CD4-positive, CD25-positive, alpha-beta regulatory T cell (primary cell): ENCODE measurements around the gene ATP2C2. TPM values are rescaled to one million over a fixed set of nuclear protein-coding genes. Genes with fewer than 3 reads are reported as not detected.

Experiments
- ATAC-seq, 2 donors: fragments of 150-1000 bp; cut with Tn5 transposase; one replicate each; pipeline ENCODE4 v1.10.0; 2021; ENCODE audit warnings: low read depth in 2 of 2, moderate number of reproducible peaks in 2 of 2, moderate library complexity in 1 of 2
- DNase-seq, 3 donors: peaks; one replicate each; pipeline versions ENCODE4 v3.0.0 to v3.0.0-alpha.2; 2012 to 2022; ENCODE audit warnings: mixed read lengths in 1 of 3
- H3K27ac ChIP-seq: one replicate; pipeline ENCODE4 v1.7.0; 2013; ENCODE audit warnings: mild to moderate bottlenecking, low read length; ENCODE audit not compliant: insufficient read depth, poor library complexity, severe bottlenecking
- H3K27me3 ChIP-seq: one replicate; pipeline ENCODE4 v1.7.0; 2013; ENCODE audit warnings: low read length; ENCODE audit not compliant: control insufficient read depth, insufficient read depth
- H3K36me3 ChIP-seq: one replicate; pipeline ENCODE4 v1.7.0; 2013; ENCODE audit warnings: mild to moderate bottlenecking, low read length, moderate library complexity; ENCODE audit not compliant: control insufficient read depth, insufficient read depth
- H3K4me1 ChIP-seq: 2 replicates; pipeline ENCODE4 v1.7.0; 2013; ENCODE audit warnings: mild to moderate bottlenecking, low read length; ENCODE audit not compliant: insufficient read depth, control insufficient read depth, poor library complexity, severe bottlenecking
- H3K4me3 ChIP-seq: one replicate; pipeline ENCODE4 v1.7.0; 2013; ENCODE audit warnings: low read depth, mild to moderate bottlenecking, low read length, moderate library complexity
- H3K9me3 ChIP-seq, 2 experiments: 1 replicate in 1 of 2; 2 replicates in 1 of 2; pipeline ENCODE4 v1.7.0; 2013; ENCODE audit warnings: low read length in 2 of 2, mild to moderate bottlenecking in 1 of 2, moderate library complexity in 1 of 2; ENCODE audit not compliant: control insufficient read depth in 2 of 2
- H3K27ac Mint-ChIP-seq, 3 donors: one replicate each; pipeline ENCODE4 v1.8.0; 2020 to 2022; ENCODE audit warnings: mild to moderate bottlenecking in 3 of 3, mixed read lengths in 3 of 3, moderate library complexity in 2 of 3
- H3K27me3 Mint-ChIP-seq: one replicate; pipeline ENCODE4 v1.8.0; 2022; ENCODE audit warnings: mild to moderate bottlenecking, mixed read lengths
- H3K36me3 Mint-ChIP-seq: one replicate; pipeline ENCODE4 v1.8.0; 2020; ENCODE audit warnings: mixed read lengths
- H3K4me1 Mint-ChIP-seq, 4 donors: one replicate each; pipeline ENCODE4 v1.8.0; 2020 to 2022; ENCODE audit warnings: mixed read lengths in 4 of 4, mild to moderate bottlenecking in 1 of 4
- H3K4me3 Mint-ChIP-seq, 4 donors: one replicate each; pipeline ENCODE4 v1.8.0; 2020 to 2022; ENCODE audit warnings: mild to moderate bottlenecking in 4 of 4, mixed read lengths in 4 of 4, moderate library complexity in 3 of 4
- H3K9me3 Mint-ChIP-seq, 7 donors: one replicate each; pipeline ENCODE4 v1.8.0; 2020 to 2022; ENCODE audit warnings: mixed read lengths in 7 of 7, mild to moderate bottlenecking in 3 of 7, moderate library complexity in 2 of 7
- polyA plus RNA-seq, 4 donors: library from polyadenylated mRNA; unstranded; fragments of 300-500 nt; fragmentation: Illumina TruSeq; gene quantifications; one replicate each; pipeline ENCODE4 v1.2.3, GENCODE V29; 2021
- total RNA-seq: library from RNA; stranded (reverse); gene quantifications from one replicate; pipeline ENCODE4 v1.2.3, GENCODE V29; 2022

Gene ATP2C2
- total and polyA plus RNA-seq, 5 donors from 2014 or later = 0.10 TPM; not detected in 4

DNA sequence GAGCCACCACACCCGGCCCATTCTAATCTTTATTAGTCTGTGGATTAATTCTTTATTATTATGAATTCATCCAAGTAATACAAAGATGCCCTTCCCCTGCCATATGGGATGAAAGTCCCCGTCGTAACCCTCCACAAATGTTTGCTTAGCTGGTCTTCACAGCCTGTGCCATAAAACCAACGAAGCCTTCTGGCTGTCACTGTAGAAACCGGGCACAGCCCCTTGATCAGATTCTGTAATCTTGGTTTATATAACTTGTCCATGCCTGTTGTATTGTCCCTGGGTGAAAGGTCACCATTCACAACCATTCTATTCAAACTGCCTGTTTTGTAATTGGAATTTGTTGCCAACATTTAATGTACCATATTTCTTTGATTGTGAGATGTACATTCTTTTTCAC, 66.5 kb downstream of the ATP2C2 start:
- no peaks in the 10 kb centered on the region for H3K4me1 ChIP-seq

DNA sequence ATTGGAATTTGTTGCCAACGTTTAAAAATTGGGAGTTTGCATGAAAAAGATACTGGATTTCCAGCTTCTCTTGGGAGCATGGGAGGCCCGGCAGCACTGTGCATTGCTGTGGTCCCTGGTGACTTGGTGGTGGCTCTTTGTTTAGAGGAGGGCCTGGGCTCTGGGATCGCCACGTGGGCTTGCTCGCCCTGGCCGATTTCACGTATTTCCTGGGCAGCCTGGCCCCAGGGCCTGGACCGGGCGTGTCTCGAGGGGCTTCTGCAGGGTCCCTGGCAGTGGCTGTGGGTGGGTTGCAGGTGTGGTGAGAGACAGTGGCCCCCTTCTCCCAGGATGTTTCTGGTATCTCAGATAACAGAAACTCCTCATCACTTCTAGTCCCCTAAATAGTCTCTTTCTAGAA, 67.9 kb downstream of the ATP2C2 start:
- H3K9me3 Mint-ChIP-seq = no peaks in the 10 kb centered on the region
- H3K4me3 ChIP-seq = no peak overlapping the region

More for the DNA sequence above, 66.5 kb downstream of the ATP2C2 start:
- peaks cover 26% of the 10 kb centered on the region for H3K27me3 Mint-ChIP-seq
- Histone ChIP-seq H3K4me3 (no peak overlapping the region), H3K27ac (no peak overlapping the region), H3K27me3 (no peaks in the 10 kb centered on the region), H3K9me3 (no peaks in the 10 kb centered on the region), H3K36me3 (no peaks in the 10 kb centered on the region)
- no peak for ATAC-seq
- H3K9me3 Mint-ChIP-seq = no peaks in the 10 kb centered on the region
- DNase-seq = no peak
- no peaks in the 10 kb centered on the region for H3K36me3 Mint-ChIP-seq
- no peaks in the 10 kb centered on the region for H3K4me1 Mint-ChIP-seq
- H3K4me3 Mint-ChIP-seq = no peak overlapping the region
- H3K27ac Mint-ChIP-seq = peak overlapping the region in 1 of 3 donors; percentile 50

DNA sequence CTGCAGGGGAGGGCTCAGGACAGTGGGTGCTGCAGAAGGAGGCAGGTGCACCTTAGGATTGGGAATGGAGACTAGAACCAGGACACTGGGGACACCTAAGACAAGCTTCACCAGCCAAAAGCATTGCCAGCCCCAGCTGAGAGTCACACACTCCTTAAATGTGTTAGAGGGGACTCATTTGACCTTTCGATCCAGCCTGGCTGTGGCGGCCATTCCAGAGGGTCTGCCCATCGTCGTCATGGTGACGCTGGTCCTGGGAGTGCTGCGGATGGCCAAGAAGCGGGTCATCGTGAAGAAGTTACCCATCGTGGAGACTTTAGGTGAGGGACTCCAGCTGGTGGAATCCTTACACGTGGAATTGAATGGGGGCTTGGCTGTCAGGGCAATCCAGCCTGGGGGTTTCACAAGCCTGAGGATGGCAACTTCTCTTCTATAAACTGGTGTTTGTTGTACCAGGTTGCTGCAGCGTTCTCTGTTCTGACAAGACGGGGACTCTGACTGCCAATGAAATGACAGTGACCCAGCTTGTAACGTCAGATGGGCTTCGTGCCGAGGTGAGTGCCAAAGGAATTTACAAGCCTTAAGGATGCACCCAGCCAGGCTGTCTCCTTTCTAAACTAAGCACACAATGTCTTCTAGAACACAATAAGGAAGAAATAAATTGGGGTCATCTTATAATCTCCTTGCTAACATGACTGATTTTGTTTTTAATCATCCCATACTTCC, 70.8 kb downstream of the ATP2C2 start:
- no peak for ATAC-seq
- Mint-ChIP-seq H3K27ac (no peak overlapping the region), H3K36me3 (no peaks in the 10 kb centered on the region), H3K27me3 (peaks cover 13% of the 10 kb centered on the region), H3K4me3 (no peak overlapping the region), H3K4me1 (no peaks in the 10 kb centered on the region), H3K9me3 (no peaks in the 10 kb centered on the region)
- H3K9me3 ChIP-seq = no peaks in the 10 kb centered on the region
- no peaks in the 10 kb centered on the region for H3K36me3 ChIP-seq
- no peaks in the 10 kb centered on the region for H3K4me1 ChIP-seq
- no peaks in the 10 kb centered on the region for H3K27me3 ChIP-seq
- no peak for DNase-seq
- no peak overlapping the region for H3K27ac ChIP-seq
- H3K4me3 ChIP-seq = no peak overlapping the region

More for the DNA sequence above, 67.9 kb downstream of the ATP2C2 start:
- no peaks in the 10 kb centered on the region for H3K36me3 ChIP-seq
- no peak overlapping the region for H3K27ac Mint-ChIP-seq
- H3K4me3 Mint-ChIP-seq = no peak overlapping the region
- no peaks in the 10 kb centered on the region for H3K4me1 Mint-ChIP-seq
- ATAC-seq = no peak
- no peaks in the 10 kb centered on the region for H3K36me3 Mint-ChIP-seq
- H3K27me3 ChIP-seq = no peaks in the 10 kb centered on the region
- no peaks in the 10 kb centered on the region for H3K4me1 ChIP-seq
- H3K9me3 ChIP-seq = no peaks in the 10 kb centered on the region
- no peak overlapping the region for H3K27ac ChIP-seq
- peaks cover 17% of the 10 kb centered on the region for H3K27me3 Mint-ChIP-seq
- no peak for DNase-seq

DNA sequence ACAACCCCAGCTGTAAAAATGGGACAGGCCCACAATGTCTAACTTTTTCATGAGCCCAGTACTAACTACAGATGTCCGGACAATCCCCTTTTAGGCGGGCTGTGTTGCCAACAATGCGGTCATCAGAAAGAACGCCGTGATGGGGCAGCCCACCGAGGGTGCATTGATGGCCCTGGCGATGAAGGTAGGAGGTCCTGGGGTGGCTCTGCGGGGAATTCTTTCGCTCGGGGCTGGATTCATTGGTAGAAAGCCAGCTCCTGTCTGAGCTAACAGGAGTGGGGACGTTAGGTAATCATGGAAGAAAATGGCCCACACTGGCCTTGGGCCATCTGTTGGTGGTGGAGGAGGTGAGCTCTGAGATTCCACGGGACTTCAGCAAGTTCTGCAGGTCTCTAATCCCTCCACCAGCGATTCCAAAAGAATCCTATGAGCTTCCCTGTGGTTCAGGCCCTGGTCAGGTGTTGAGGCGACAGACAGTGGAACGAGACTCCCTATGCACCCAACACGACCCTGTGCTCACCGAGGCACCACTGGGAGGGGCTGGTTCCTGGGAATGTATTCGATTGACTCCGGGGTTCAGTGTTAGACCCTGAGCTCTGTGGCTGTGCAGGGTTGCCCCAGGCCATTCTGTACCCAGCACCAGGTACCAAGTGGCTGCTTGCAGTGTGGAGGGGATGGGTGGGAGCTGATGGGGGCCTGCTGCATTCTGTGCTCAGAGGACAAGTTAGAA, 74.2 kb downstream of the ATP2C2 start:
- no peak for ATAC-seq
- no peaks in the 10 kb centered on the region for H3K9me3 Mint-ChIP-seq
- peak overlapping the region in 1 of 3 donors; percentile 77 for H3K27ac Mint-ChIP-seq
- H3K36me3 ChIP-seq = no peaks in the 10 kb centered on the region
- no peak overlapping the region for H3K27ac ChIP-seq
- H3K36me3 Mint-ChIP-seq = no peaks in the 10 kb centered on the region
- peaks cover 8% of the 10 kb centered on the region for H3K27me3 Mint-ChIP-seq
- no peaks in the 10 kb centered on the region for H3K9me3 ChIP-seq
- no peaks in the 10 kb centered on the region for H3K4me1 ChIP-seq
- no peak for DNase-seq
- H3K27me3 ChIP-seq = no peaks in the 10 kb centered on the region
- no peak overlapping the region for H3K4me3 Mint-ChIP-seq
- H3K4me3 ChIP-seq = no peak overlapping the region
- H3K4me1 Mint-ChIP-seq = no peaks in the 10 kb centered on the region

DNA sequence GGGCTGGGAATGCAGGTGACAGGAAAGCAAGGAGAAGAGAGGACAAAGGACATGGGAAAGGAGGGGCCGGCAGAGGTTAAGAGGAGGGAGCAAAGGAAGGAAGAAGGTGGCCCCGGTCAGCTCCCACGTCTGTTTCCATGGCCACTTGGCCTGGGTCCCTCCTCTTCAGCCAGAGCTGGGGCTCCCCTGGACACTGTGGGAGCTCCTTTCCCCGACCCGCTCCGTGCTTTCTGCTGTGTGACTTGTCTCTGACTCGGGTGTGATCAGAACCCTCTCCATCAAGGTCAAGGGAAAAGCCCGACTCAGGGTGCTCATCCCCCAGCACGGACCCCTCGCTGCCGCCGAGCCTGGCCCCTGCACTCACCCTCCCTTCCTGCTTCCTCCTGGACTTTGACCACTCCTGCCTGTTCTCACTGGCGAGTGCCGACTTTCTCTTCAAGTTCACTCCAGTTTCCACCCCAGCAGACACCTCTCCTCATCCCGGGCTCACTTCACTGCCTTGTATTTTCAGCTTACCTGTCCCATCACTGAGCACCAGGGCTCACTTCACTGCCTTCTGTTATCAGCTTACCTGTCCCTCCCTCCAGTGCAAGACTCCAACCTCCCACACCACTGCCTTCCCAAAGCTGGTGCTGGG, 74.9 kb downstream of the ATP2C2 start:
- ATAC-seq = no peak
- H3K4me1 ChIP-seq = no peaks in the 10 kb centered on the region
- no peaks in the 10 kb centered on the region for H3K9me3 ChIP-seq
- Mint-ChIP-seq H3K27me3 (peaks cover 4% of the 10 kb centered on the region), H3K4me3 (no peak overlapping the region), H3K4me1 (no peaks in the 10 kb centered on the region), H3K36me3 (no peaks in the 10 kb centered on the region), H3K9me3 (no peaks in the 10 kb centered on the region), H3K27ac (no peak overlapping the region)
- no peak overlapping the region for H3K4me3 ChIP-seq
- no peaks in the 10 kb centered on the region for H3K36me3 ChIP-seq
- H3K27me3 ChIP-seq = no peaks in the 10 kb centered on the region
- no peak for DNase-seq
- H3K27ac ChIP-seq = no peak overlapping the region

DNA sequence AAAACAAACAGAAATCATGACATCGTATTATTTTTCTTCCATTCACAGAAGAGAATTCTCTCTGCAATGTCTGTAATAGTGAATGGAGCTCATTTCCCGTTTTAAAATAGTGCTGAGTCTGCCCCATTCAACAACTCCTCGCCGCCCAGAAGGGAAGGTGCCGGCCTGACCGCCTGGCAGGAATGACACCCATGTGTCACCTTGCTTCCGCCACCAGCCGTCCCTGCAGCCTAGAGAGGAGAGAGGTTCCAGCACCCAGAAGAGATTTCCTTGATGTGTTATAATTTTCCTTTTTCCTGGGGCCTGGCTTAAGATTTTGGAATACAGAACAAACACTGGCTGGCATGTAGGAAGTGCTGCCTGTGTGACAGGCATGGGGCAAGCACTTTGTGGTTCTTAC, 76.1 kb downstream of the ATP2C2 start:
- H3K27ac ChIP-seq = no peak overlapping the region
- no peak overlapping the region for H3K27ac Mint-ChIP-seq
- no peaks in the 10 kb centered on the region for H3K4me1 Mint-ChIP-seq
- no peaks in the 10 kb centered on the region for H3K36me3 Mint-ChIP-seq
- ATAC-seq = no peak
- no peaks in the 10 kb centered on the region for H3K9me3 Mint-ChIP-seq
- H3K27me3 Mint-ChIP-seq = peaks cover 4% of the 10 kb centered on the region
- H3K9me3 ChIP-seq = no peaks in the 10 kb centered on the region
- no peaks in the 10 kb centered on the region for H3K36me3 ChIP-seq
- no peaks in the 10 kb centered on the region for H3K4me1 ChIP-seq
- H3K27me3 ChIP-seq = no peaks in the 10 kb centered on the region
- no peak for DNase-seq
- H3K4me3 ChIP-seq = no peak overlapping the region
- no peak overlapping the region for H3K4me3 Mint-ChIP-seq

DNA sequence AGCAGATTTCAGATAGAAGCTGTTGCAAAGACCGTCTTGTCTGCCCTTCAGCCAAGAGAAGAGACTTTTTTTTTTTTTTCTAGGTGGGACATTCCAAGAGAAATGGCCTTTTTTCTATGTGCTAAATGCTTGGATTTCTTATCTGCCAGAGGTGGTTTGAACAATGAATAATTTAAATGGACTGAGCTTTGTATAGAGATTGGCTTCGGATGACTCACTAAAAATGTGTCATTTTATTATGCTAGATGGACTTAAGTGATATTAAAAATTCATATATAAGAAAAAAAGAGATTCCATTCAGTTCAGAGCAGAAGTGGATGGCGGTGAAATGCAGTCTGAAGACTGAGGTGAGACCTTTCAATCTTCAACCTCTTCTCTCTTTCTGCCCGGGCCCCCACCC, 77.7 kb downstream of the ATP2C2 start:
- DNase-seq = no peak
- Mint-ChIP-seq H3K4me1 (no peaks in the 10 kb centered on the region), H3K27ac (no peak overlapping the region), H3K27me3 (peaks cover 4% of the 10 kb centered on the region), H3K9me3 (peaks cover 0 to 1% (median 0%) of the 10 kb centered on the region in 7 donors), H3K36me3 (no peaks in the 10 kb centered on the region), H3K4me3 (no peak overlapping the region)
- no peak for ATAC-seq
- Histone ChIP-seq H3K27ac (no peak overlapping the region), H3K4me1 (no peaks in the 10 kb centered on the region), H3K9me3 (no peaks in the 10 kb centered on the region), H3K27me3 (no peaks in the 10 kb centered on the region), H3K4me3 (no peak overlapping the region), H3K36me3 (no peaks in the 10 kb centered on the region)
